Left ventricle myocardium inferior (tissue), 1 donor: ENCODE measurements around the gene SLC45A3. TPM values are rescaled to one million over a fixed set of nuclear protein-coding genes. Genes with fewer than 3 reads are reported as not detected.

Experiments
- DNase-seq: peaks from one replicate; pipeline ENCODE4 v3.0.0-alpha.2; 2020
- H3K27ac ChIP-seq: fragments of 200-600 bp; replicated peaks from 2 replicates; pipeline ENCODE4 v1.8.0; 2021
- H3K27me3 ChIP-seq: fragments of 200-600 bp; 2 replicates; pipeline ENCODE4 v1.8.0; 2021; ENCODE audit warnings: low read depth
- H3K36me3 ChIP-seq: fragments of 200-600 bp; 2 replicates; pipeline ENCODE4 v1.8.0; 2021
- H3K4me1 ChIP-seq: fragments of 200-600 bp; 2 replicates; pipeline ENCODE4 v1.8.0; 2021
- H3K4me3 ChIP-seq: fragments of 200-600 bp; 2 replicates; pipeline ENCODE4 v1.8.0; 2021; ENCODE audit warnings: mild to moderate bottlenecking, moderate library complexity
- H3K9me3 ChIP-seq: fragments of 200-600 bp; replicated peaks from 2 replicates; pipeline ENCODE4 v1.8.0; 2021
- CTCF ChIP-seq: fragments of 200-600 bp; IDR thresholded peaks from 2 replicates; pipeline ENCODE4 v1.8.0; 2021; ENCODE audit warnings: antibody characterized with exemption, mild to moderate bottlenecking, borderline replicate concordance
- intact Hi-C: fragments of 100-400 bp; cut with micrococcal nuclease; formaldehyde crosslinking; loops from one replicate; pipeline ENCODE4 v1.11.0; 2022
- total RNA-seq: library from RNA; stranded (reverse); fragmentation: NEBNext Ultra II Directional; extraction: Animal tissue kit (Norgen Biotek cat#: 25700); gene quantifications from one replicate; pipeline ENCODE4 v1.2.1, GENCODE V29; 2021
- donor health status: DM: no; HTN: yes; CAD: no; lungs with severe emphysema.

The SLC45A3 gene
- total RNA-seq, 1 donor from 2014 or later, result 5.2 TPM

DNA sequence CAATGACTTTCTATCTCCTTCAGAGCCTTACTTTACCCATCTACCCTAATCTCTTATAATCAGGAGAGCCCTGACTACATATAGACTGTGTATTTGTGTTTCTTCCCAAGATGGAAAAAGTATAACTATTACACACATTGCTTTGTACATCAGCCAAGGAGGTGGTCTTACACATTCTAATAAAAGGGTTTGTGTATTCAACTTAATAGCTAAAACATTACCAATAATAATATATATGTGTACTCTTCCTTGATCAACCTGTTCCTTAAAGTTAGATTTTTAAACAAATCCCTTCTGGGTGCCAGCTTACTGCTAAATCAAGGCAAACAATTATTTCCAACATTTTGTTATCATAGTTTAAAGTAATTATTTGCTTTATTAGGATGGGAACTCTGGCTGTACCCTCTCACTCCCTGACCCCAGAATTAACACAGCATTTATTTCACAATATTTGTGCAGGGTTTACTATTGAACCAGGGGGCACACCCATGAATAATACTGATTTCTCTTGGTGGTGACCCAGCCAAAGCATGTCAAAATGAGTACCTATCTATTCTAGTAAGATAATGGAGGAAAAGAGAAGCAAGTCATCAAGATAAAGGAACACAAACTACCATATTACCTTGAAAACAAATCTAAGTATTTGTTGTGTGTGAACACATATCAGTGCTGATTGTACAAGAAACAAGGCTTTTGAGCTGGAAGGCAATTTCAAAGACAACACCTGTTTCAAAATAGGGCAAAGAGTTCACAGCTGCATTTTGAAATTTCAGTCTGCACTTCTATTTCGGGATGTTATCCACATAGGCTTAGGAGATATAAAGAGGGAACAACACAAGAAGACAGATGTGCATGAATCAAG, 30.1 kb upstream of the SLC45A3 start:
- H3K9me3 ChIP-seq, result no peaks in the 10 kb centered on the region
- H3K27ac ChIP-seq, result no peak overlapping the region
- no peaks in the 10 kb centered on the region for H3K27me3 ChIP-seq
- no peak for DNase-seq
- peaks cover 31% of the 10 kb centered on the region for H3K4me1 ChIP-seq
- no peak for TF ChIP-seq CTCF
- H3K4me3 ChIP-seq, result no peak overlapping the region
- intact Hi-C loops, result loop anchor here (5.0 kb wide), 2 partner anchors 48 to 118 kb away; no protein-coding TSS in a partner anchor
- peaks cover 9% of the 10 kb centered on the region for H3K36me3 ChIP-seq

DNA sequence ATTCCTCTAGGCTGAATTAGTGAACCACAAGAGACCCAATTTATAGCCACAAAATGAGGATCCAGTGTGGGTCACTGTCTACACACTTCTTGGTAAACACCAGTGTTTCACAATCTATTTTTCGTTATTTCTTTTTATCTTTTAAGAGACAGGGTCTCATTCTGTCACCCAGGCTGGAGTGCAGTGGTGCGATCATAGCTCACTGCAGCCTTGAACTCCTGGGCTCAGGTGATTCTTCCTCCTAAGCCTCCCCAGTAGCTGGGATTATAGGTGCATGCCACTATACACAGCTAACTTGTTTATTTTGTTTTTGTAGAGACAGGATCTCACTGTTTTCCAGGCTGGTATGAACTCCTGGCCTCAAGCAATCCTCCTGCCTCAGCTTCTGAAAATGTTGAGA, 29.3 kb upstream of the SLC45A3 start:
- TF ChIP-seq CTCF, result no peak
- intact Hi-C loops, result loop anchor here (5.0 kb wide), 2 partner anchors 47 to 117 kb away; no protein-coding TSS in a partner anchor
- no peaks in the 10 kb centered on the region for H3K27me3 ChIP-seq
- H3K9me3 ChIP-seq, result no peaks in the 10 kb centered on the region
- no peak for DNase-seq
- peaks cover 31% of the 10 kb centered on the region for H3K4me1 ChIP-seq
- no peak overlapping the region for H3K27ac ChIP-seq
- peaks cover 2% of the 10 kb centered on the region for H3K36me3 ChIP-seq
- H3K4me3 ChIP-seq, result no peak overlapping the region

GRCh38 chr1:205709059-205709398, 28.7 kb upstream of the SLC45A3 start:
- no peaks in the 10 kb centered on the region for H3K27me3 ChIP-seq
- no peaks in the 10 kb centered on the region for H3K36me3 ChIP-seq
- no peak for TF ChIP-seq CTCF
- H3K4me3 ChIP-seq, result no peak overlapping the region
- H3K4me1 ChIP-seq, result peaks cover 31% of the 10 kb centered on the region
- intact Hi-C loops, result no loop called here
- no peaks in the 10 kb centered on the region for H3K9me3 ChIP-seq
- DNase-seq, result no peak
- H3K27ac ChIP-seq, result peak overlapping the region; percentile 27

- H3K36me3 ChIP-seq, result no peaks in the 10 kb centered on the region
- H3K4me1 ChIP-seq, result peaks cover 31% of the 10 kb centered on the region
- H3K4me3 ChIP-seq, result no peak overlapping the region
- peak overlapping the region; percentile 63 for H3K27ac ChIP-seq
- no peak for TF ChIP-seq CTCF
- H3K9me3 ChIP-seq, result no peaks in the 10 kb centered on the region
- intact Hi-C loops, result no loop called here
- no peak for DNase-seq
- H3K27me3 ChIP-seq, result no peaks in the 10 kb centered on the region
Measured at GRCh38 chr1:205706601-205707502, 26.5 kb upstream of the SLC45A3 start.

GRCh38 chr1:205704903-205705302, 24.6 kb upstream of the SLC45A3 start:
- Histone ChIP-seq H3K36me3 (no peaks in the 10 kb centered on the region), H3K27ac (no peak overlapping the region), H3K9me3 (no peaks in the 10 kb centered on the region), H3K27me3 (no peaks in the 10 kb centered on the region), H3K4me1 (peaks cover 36% of the 10 kb centered on the region), H3K4me3 (no peak overlapping the region)
- intact Hi-C loops, result no loop called here
- TF ChIP-seq CTCF, result no peak
- no peak for DNase-seq
